ENCODE results near the gene CYP27C1.

The CYP27C1 gene, protein sequence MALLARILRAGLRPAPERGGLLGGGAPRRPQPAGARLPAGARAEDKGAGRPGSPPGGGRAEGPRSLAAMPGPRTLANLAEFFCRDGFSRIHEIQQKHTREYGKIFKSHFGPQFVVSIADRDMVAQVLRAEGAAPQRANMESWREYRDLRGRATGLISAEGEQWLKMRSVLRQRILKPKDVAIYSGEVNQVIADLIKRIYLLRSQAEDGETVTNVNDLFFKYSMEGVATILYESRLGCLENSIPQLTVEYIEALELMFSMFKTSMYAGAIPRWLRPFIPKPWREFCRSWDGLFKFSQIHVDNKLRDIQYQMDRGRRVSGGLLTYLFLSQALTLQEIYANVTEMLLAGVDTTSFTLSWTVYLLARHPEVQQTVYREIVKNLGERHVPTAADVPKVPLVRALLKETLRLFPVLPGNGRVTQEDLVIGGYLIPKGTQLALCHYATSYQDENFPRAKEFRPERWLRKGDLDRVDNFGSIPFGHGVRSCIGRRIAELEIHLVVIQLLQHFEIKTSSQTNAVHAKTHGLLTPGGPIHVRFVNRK

DNA sequence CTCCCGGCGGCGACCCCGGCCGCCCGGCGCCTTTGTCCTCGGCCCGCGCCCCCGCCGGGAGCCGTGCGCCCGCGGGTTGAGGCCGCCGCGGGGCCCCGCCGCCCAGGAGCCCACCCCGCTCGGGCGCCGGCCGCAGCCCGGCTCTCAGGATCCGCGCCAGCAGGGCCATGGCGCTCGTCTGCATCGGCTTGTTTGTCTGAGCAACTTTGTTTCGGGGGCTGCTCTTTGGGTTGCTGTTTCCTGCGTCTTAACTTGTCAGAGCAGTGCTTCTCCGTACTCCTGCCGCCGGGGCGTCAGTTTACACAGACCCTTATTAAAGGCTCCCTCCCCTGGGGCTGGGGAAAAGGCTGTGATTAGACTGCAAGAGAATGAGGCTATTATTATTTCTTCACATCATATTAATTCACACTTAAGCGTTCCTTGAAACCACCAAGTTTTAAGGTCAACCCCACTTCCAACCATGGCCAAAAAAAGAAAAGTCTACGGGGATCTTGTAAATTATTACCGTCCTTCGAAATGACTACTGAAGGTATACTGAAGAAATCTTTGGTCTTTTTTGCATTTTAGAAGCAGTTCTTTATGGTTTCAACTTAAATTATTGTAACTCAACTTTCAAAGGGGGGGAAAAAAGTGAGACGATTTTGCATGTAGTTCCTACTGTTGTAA, at the start of gene CYP27C1:
Gene CYP27C1 (minus strand): TSS at position 198 of the 666 bp plus-strand sequence. CDS start 29 bp downstream, at position 169.
- no peak for DNase-seq (ENCODE audit: low spot score)
- H3K4me1 ChIP-seq (ENCODE audit: insufficient read depth, poor library complexity, severe bottlenecking), result peaks cover 11% of the 10 kb centered on the region
- H3K9me3 ChIP-seq (ENCODE audit: severe bottlenecking), result peaks cover 5% of the 10 kb centered on the region
- H3K27ac ChIP-seq (ENCODE audit: poor library complexity, severe bottlenecking), result peak within 1 kb of the TSS; percentile 89
- H3K36me3 ChIP-seq (ENCODE audit: low read depth), result no peaks in the 10 kb centered on the region
- peak; percentile 9; the same call in 2 of the 3 replicates for ATAC-seq (ENCODE audit: low read depth)
- H3K4me3 ChIP-seq (ENCODE audit: severe bottlenecking), result peak within 1 kb of the TSS; percentile 51
- TF ChIP-seq CTCF (IDR thresholded peaks at IDR 0.05; ENCODE audit: poor library complexity, severe bottlenecking), result no peak
- no peaks in the 10 kb centered on the region for H3K27me3 ChIP-seq (ENCODE audit: insufficient read depth, poor library complexity, severe bottlenecking)

DNA sequence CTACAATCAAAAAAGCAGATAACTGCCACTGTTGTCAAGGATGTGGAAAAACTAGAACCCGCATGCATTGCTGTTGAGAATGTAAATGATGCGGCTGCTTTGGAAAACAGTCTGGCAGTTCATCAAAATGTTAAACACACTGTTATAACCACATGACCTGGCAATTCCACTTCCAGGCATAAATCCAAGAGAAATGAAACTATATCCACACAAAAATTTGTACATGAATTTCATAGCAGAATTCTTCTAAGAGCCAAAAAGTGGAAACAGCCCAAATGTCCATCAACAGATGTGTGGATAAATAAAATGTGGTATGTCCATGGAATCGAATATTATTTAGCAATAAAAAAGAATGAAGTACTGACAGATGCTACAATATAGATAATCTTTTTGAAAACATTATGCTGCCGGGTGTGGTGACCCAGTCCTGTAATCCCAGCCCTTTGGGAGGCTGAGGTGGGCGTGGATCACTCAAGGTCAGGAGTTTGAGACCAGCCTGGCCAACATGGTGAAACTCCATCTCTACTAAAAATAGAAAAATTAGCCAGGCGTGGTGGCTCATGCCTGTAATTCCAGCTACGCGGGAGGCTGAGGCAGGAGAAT, 41.8 kb upstream of the CYP27C1 start:
- H3K9me3 ChIP-seq (ENCODE audit: severe bottlenecking), result no peaks in the 10 kb centered on the region
- no peak for TF ChIP-seq CTCF (IDR thresholded peaks at IDR 0.05; ENCODE audit: poor library complexity, severe bottlenecking)
- DNase-seq (ENCODE audit: low spot score), result no peak
- H3K27me3 ChIP-seq (ENCODE audit: insufficient read depth, poor library complexity, severe bottlenecking), result no peaks in the 10 kb centered on the region
- no peak overlapping the region for H3K27ac ChIP-seq (ENCODE audit: poor library complexity, severe bottlenecking)
- no peak for ATAC-seq (ENCODE audit: low read depth)
- H3K4me1 ChIP-seq (ENCODE audit: insufficient read depth, poor library complexity, severe bottlenecking), result no peaks in the 10 kb centered on the region
- no peak overlapping the region for H3K4me3 ChIP-seq (ENCODE audit: severe bottlenecking)
- peaks cover 41% of the 10 kb centered on the region for H3K36me3 ChIP-seq (ENCODE audit: low read depth)

DNA sequence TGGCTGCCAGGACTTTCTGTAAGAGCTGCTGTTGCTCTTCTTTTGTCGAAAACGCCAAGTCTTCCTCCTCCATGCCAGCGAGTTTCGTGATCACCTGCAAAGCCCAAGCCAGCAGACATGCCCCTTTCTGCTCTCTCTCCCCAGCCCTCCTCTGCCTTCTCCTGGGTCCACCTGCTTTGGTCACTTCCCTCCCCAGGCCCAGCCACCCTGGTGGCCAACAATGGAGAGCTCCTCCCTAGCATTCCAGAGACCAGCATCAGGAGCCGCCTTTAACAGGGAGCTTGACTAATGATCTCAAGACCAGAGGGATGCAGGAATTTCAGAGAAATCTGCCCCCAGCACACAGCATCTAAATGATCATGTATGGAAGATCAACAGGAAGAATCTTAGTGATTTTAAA, 39.3 kb upstream of the CYP27C1 start:
- Histone ChIP-seq H3K36me3 (ENCODE audit: low read depth) (peaks cover 41% of the 10 kb centered on the region), H3K4me3 (ENCODE audit: severe bottlenecking) (no peak overlapping the region), H3K4me1 (ENCODE audit: insufficient read depth, poor library complexity, severe bottlenecking) (peaks cover 7% of the 10 kb centered on the region), H3K9me3 (ENCODE audit: severe bottlenecking) (no peaks in the 10 kb centered on the region), H3K27me3 (ENCODE audit: insufficient read depth, poor library complexity, severe bottlenecking) (no peaks in the 10 kb centered on the region), H3K27ac (ENCODE audit: poor library complexity, severe bottlenecking) (no peak overlapping the region)
- ATAC-seq (ENCODE audit: low read depth) (no peak), DNase-seq (ENCODE audit: low spot score) (no peak)
- TF ChIP-seq CTCF (IDR thresholded peaks at IDR 0.05; ENCODE audit: poor library complexity, severe bottlenecking), result no peak

DNA sequence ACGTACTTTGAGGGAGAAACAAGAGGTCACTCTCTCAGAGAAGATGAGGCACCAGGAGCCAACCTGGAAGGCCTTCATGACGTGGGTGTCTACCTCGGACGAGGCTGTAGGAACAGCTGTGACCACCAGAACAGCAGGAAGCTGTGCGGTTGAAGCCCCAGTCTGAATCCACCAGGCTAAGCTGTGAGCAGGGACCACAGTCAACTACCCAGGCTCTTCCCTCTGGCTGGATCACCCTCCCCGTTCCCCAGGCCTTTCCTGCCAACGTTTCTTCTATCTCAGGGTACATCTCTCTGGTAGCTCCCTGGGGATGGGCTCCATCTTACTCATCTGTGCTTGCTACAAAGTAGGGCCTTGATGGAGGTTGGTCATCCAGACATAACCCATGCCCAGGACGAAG, 36.8 kb upstream of the CYP27C1 start:
- no peak overlapping the region for H3K27ac ChIP-seq (ENCODE audit: poor library complexity, severe bottlenecking)
- no peak overlapping the region for H3K4me3 ChIP-seq (ENCODE audit: severe bottlenecking)
- H3K4me1 ChIP-seq (ENCODE audit: insufficient read depth, poor library complexity, severe bottlenecking), result peaks cover 8% of the 10 kb centered on the region
- H3K9me3 ChIP-seq (ENCODE audit: severe bottlenecking), result no peaks in the 10 kb centered on the region
- H3K36me3 ChIP-seq (ENCODE audit: low read depth), result peaks cover 39% of the 10 kb centered on the region
- no peak for TF ChIP-seq CTCF (IDR thresholded peaks at IDR 0.05; ENCODE audit: poor library complexity, severe bottlenecking)
- no peaks in the 10 kb centered on the region for H3K27me3 ChIP-seq (ENCODE audit: insufficient read depth, poor library complexity, severe bottlenecking)
- no peak for DNase-seq (ENCODE audit: low spot score)
- ATAC-seq (ENCODE audit: low read depth), result no peak

Measured in RWPE2 (cell line).